Mammary epithelial cell (primary cell): ENCODE data around the gene KCNT1.
"Not testable (repeated sequence)": the region's sequence is repeated elsewhere in the genome, so short reads cannot be mapped to it uniquely, and the experiment has no call there.

Source experiments
- CTCF ChIP-seq, 2 donors: IDR thresholded peaks in 1 of 2; conservative IDR thresholded peaks in 1 of 2; 2 replicates each; pipeline ENCODE4 v1.5.1; 2011 to 2012; ENCODE audit warnings: inconsistent platforms in 2 of 2, low read length in 2 of 2, mild to moderate bottlenecking in 2 of 2, control low read depth in 1 of 2, low read depth in 1 of 2; ENCODE audit not compliant: insufficient read depth in 1 of 2; ENCODE audit errors: extremely low read depth in 1 of 2
- EZH2 ChIP-seq: IDR thresholded peaks from 2 replicates; pipeline ENCODE4 v1.6.1; 2012; ENCODE audit warnings: low read length, inconsistent platforms, borderline replicate concordance

- not testable (repeated sequence) for TF ChIP-seq EZH2; CTCF (conservative IDR thresholded peaks at IDR 0.05 in 1 of 2, IDR thresholded peaks at IDR 0.05 in 1 of 2; ENCODE audit: extremely low read depth in 1 of 2, insufficient read depth in 1 of 2, low read depth in 1 of 2, low read length in 2 of 2)
These were observed 29.2 kb upstream of the KCNT1 start for GRCh38 chr9:135672786-135673185.
